Endothelial cell of umbilical vein (primary cell): ENCODE data around the gene LRP2. TPM values are rescaled to one million over a fixed set of nuclear protein-coding genes. Genes with fewer than 3 reads are reported as not detected.

ENCODE experiments used
- BruUV-seq: library from RNA; stranded (reverse); fragments of 400-500 nt; replicated peaks from 2 replicates; lab custom pipeline; 2021; lab: Mats Ljungman, UMichigan
- CTCF ChIA-PET: fragments of 300-600, 350-600 bp; sonication (Branson Sonifier 250); formaldehyde crosslinking; loops from one replicate; lab custom pipeline; 2021; ENCODE audit warnings: antibody characterized with exemption, inconsistent platforms; lab: Charles Lee
- POLR2A ChIA-PET: fragments of 300-600, 350-600 bp; sonication (Branson Sonifier 250); formaldehyde crosslinking; loops from one replicate; lab custom pipeline; 2021; ENCODE audit warnings: antibody characterized with exemption, inconsistent platforms; lab: Charles Lee
- DNase-seq: peaks from one replicate; pipeline ENCODE4 v3.0.0-alpha.2; 2011; ENCODE audit warnings: low read depth, low spot score
- FAIRE-seq: peaks from 2 replicates; lab custom pipeline; 2011; peaks lifted over from hg19 to GRCh38; lab: Jason Lieb, UNC
- H2AFZ ChIP-seq: 2 replicates; pipeline ENCODE4 v1.6.0; 2012; ENCODE audit warnings: low read depth, low read length, control low read depth, inconsistent platforms
- H3K27ac ChIP-seq: 2 replicates; pipeline ENCODE4 v1.5.1; 2011; ENCODE audit warnings: low read depth, mild to moderate bottlenecking, control low read depth, low read length, moderate library complexity; ENCODE audit not compliant: insufficient read depth
- H3K27me3 ChIP-seq, 2 experiments: 2 replicates each; pipeline versions ENCODE4 v1.6.0 to v1.6.1; 2011; ENCODE audit warnings: low read length in 2 of 2, mixed read lengths in 1 of 2; ENCODE audit not compliant: control insufficient read depth in 2 of 2, insufficient read depth in 2 of 2
- H3K36me3 ChIP-seq, 2 experiments: 2 replicates in 1 of 2; 3 replicates in 1 of 2; pipeline ENCODE4 v1.5.1; 2011; ENCODE audit warnings: low read length in 2 of 2, mild to moderate bottlenecking in 1 of 2, moderate library complexity in 1 of 2; ENCODE audit not compliant: control insufficient read depth in 2 of 2, insufficient read depth in 2 of 2; ENCODE audit errors: extremely low read depth in 1 of 2
- H3K4me1 ChIP-seq: 3 replicates; pipeline ENCODE4 v1.5.1; 2011; ENCODE audit warnings: mild to moderate bottlenecking, low read length; ENCODE audit not compliant: control insufficient read depth, insufficient read depth; ENCODE audit errors: extremely low read depth
- H3K4me2 ChIP-seq: 2 replicates; pipeline ENCODE4 v1.6.1; 2011; ENCODE audit warnings: low read length, control low read depth, mixed read lengths; ENCODE audit not compliant: insufficient read depth
- H3K4me3 ChIP-seq, 3 experiments: fragments of 200-600 bp in 1 of 3; sonication (generic), shearing (Covaris generic) in 1 of 3; replicated peaks in 1 of 3; 2 replicates each; pipeline ENCODE4 v1.5.1; 2011 to 2016; ENCODE audit warnings: control low read depth in 3 of 3, low read length in 3 of 3, mild to moderate bottlenecking in 2 of 3, inconsistent platforms in 1 of 3, low read depth in 1 of 3, moderate library complexity in 1 of 3; ENCODE audit not compliant: insufficient read depth in 1 of 3
- H3K79me2 ChIP-seq: 2 replicates; pipeline ENCODE4 v1.6.0; 2012; ENCODE audit warnings: low read length, inconsistent platforms; ENCODE audit not compliant: control insufficient read depth, insufficient read depth
- H3K9ac ChIP-seq: replicated peaks from 2 replicates; pipeline ENCODE3; 2011; ENCODE audit warnings: low read length, control low read depth; ENCODE audit not compliant: insufficient read depth; ENCODE audit errors: extremely low read depth
- H3K9me1 ChIP-seq: replicated peaks from 3 replicates; pipeline ENCODE4 v1.6.0; 2011; ENCODE audit warnings: mild to moderate bottlenecking, low read length; ENCODE audit not compliant: control insufficient read depth, insufficient read depth; ENCODE audit errors: extremely low read depth
- H3K9me3 ChIP-seq: replicated peaks from 2 replicates; pipeline ENCODE4 v1.5.1; 2012; ENCODE audit warnings: low read length, inconsistent platforms; ENCODE audit not compliant: control insufficient read depth, insufficient read depth
- H4K20me1 ChIP-seq: replicated peaks from 2 replicates; pipeline ENCODE3; 2011; ENCODE audit warnings: mild to moderate bottlenecking, low read length; ENCODE audit not compliant: control insufficient read depth, insufficient read depth; ENCODE audit errors: extremely low read depth
- CTCF ChIP-seq, 2 donors: IDR thresholded peaks; 1 replicate in 1 of 2; 2 replicates in 1 of 2; pipeline ENCODE4 v1.5.1; 2011; ENCODE audit warnings: low read length in 2 of 2, mild to moderate bottlenecking in 2 of 2, moderate library complexity in 2 of 2, control low read depth in 1 of 2, inconsistent platforms in 1 of 2, low read depth in 1 of 2; ENCODE audit not compliant: insufficient read depth in 1 of 2; ENCODE audit errors: extremely low read depth in 1 of 2
- EZH2 ChIP-seq: IDR thresholded peaks from 2 replicates; pipeline ENCODE4 v1.6.1; 2012; ENCODE audit warnings: borderline replicate concordance, low read depth, mild to moderate bottlenecking, moderate library complexity, low read length, inconsistent platforms; ENCODE audit not compliant: severe bottlenecking
- FOS ChIP-seq: IDR thresholded peaks from 2 replicates; pipeline ENCODE4 v1.6.1; 2011; ENCODE audit warnings: mild to moderate bottlenecking, low read length, moderate library complexity, borderline replicate concordance; ENCODE audit not compliant: insufficient read depth
- GATA2 ChIP-seq: IDR thresholded peaks from 2 replicates; pipeline ENCODE4 v1.7.0; 2011; ENCODE audit warnings: low read depth, mild to moderate bottlenecking, moderate library complexity, mixed read lengths, low read length; ENCODE audit not compliant: insufficient read length, insufficient read depth
- JUN ChIP-seq: IDR thresholded peaks from 2 replicates; pipeline ENCODE4 v1.6.1; 2011; ENCODE audit warnings: borderline replicate concordance, low read depth; ENCODE audit not compliant: insufficient read length, insufficient read depth
- MYC ChIP-seq: IDR thresholded peaks from one replicate; pipeline ENCODE4 v1.6.1; 2011; ENCODE audit warnings: mild to moderate bottlenecking, low read depth, low read length
- POLR2A ChIP-seq: IDR thresholded peaks from 2 replicates; pipeline ENCODE4 v1.6.1; 2012; ENCODE audit warnings: low read depth, mild to moderate bottlenecking, control low read depth, low read length
- POLR2AphosphoS5 ChIP-seq: IDR thresholded peaks from 2 replicates; pipeline ENCODE4 v1.6.1; 2012; ENCODE audit warnings: low read depth, mild to moderate bottlenecking, control low read depth, low read length, moderate library complexity; ENCODE audit not compliant: insufficient read depth
- dilution Hi-C: fragments of 300-500 bp; cut with MboI; formaldehyde crosslinking; loops from one replicate; pipeline ENCODE4 v1.15.0; 2019; ENCODE audit warnings: low sequenced_read_pairs; ENCODE audit not compliant: extremely low pct_ligation_motif_present
- intact Hi-C: fragments of 100-400 bp; cut with micrococcal nuclease; formaldehyde crosslinking; loops from one replicate; pipeline ENCODE4 v1.10.0; 2022
- polyA plus RNA-seq, 4 experiments: library from polyadenylated mRNA; depleted of rRNA in 3 of 4; stranded (reverse) in 3 of 4; unstranded in 1 of 4; fragments of >200 nt; gene quantifications; 2 replicates each; pipeline versions ENCODE4 v1.2.1 to v1.2.3, GENCODE V29; 2011 to 2012; ENCODE audit warnings: missing spikeins in 1 of 4
- total RNA-seq: library from RNA; stranded (reverse); gene quantifications from 2 replicates; pipeline ENCODE4 v1.2.3, GENCODE V29; 2021
- TF ChIP-seq, protein P1 (sequence below): IDR thresholded peaks from 2 replicates; pipeline ENCODE4 v1.6.1; 2011; ENCODE audit not compliant: insufficient read depth, insufficient read length

The LRP2 gene
- total and polyA plus RNA-seq, 2 donors (not counting 3 experiments of a cell fraction or from before 2014, with no cell fraction given) = not detected

DNA sequence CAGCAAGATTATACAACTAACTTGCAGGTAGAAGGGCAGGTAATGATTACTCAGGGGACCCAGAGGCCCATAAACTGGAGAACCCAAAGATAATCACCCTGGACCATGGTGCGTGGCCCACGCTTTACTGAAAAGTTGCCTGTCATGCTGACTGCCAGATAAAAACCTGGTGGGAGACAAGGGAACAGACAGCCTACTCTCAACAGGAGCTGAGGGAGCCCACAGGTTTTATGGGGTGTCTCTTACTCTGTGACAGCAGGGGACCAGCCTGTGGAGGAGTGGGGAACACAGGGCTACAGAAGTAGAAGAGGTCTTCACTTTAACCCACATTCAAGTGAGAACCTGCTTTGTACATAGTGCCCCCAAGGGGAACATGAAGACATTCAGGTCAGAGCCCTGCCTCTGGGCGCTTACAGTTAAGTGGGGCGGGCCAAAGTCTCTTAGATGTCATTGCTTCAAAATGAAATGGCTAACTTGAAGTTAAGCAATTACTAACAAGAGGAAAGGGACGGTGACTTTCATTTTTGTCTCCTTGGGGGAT lies 232.6 kb downstream of the LRP2 start:
- dilution Hi-C loops = no loop called here
- ChIA-PET POLR2A (no interaction called here), CTCF (interaction anchor here (2.6 to 3.1 kb wide), 3 partner anchors 9 to 20 kb away, joined by 22 to 145 read pairs (median 89); no protein-coding TSS in a partner anchor)
- no TSS peak for BruUV-seq
- Histone ChIP-seq H3K9me1 (no peaks in the 10 kb centered on the region), H3K36me3 (no peaks in the 10 kb centered on the region), H3K27ac (no peak overlapping the region), H3K9me3 (no peaks in the 10 kb centered on the region), H3K4me3 (no peak overlapping the region), H3K27me3 (no peaks in the 10 kb centered on the region), H3K9ac (no peak overlapping the region), H3K4me2 (no peak overlapping the region), H2AFZ (peak overlapping the region; percentile 21), H4K20me1 (no peaks in the 10 kb centered on the region), H3K4me1 (no peaks in the 10 kb centered on the region), H3K79me2 (no peaks in the 10 kb centered on the region)
- intact Hi-C loops = no loop called here
- DNase-seq (no peak), FAIRE-seq (no peak)
- TF ChIP-seq EZH2 (no peak), JUN (no peak), MYC (no peak), GATA2 (no peak), POLR2AphosphoS5 (no peak), CTCF (IDR thresholded peaks at IDR 0.05; ENCODE audit: extremely low read depth in 1 of 2, insufficient read depth in 1 of 2, low read depth in 1 of 2, low read length in 2 of 2) (no peak), FOS (no peak), POLR2A (no peak)
- TF ChIP-seq, protein P1, sequence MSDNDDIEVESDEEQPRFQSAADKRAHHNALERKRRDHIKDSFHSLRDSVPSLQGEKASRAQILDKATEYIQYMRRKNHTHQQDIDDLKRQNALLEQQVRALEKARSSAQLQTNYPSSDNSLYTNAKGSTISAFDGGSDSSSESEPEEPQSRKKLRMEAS = no peak
